GM21528 (cell line): ENCODE results near the gene XXYLT1.
"Not testable (repeated sequence)": the region's sequence is repeated elsewhere in the genome, so short reads cannot be mapped to it uniquely, and the experiment has no call there.

Source experiments
- ATAC-seq: cut with Tn5 transposase; IDR thresholded peaks from one replicate; pipeline ENCODE4 v1.9.1; 2021; ENCODE audit warnings: mild to moderate bottlenecking, moderate library complexity; ENCODE audit not compliant: unreplicated experiment, low FRiP score

Gene XXYLT1

DNA sequence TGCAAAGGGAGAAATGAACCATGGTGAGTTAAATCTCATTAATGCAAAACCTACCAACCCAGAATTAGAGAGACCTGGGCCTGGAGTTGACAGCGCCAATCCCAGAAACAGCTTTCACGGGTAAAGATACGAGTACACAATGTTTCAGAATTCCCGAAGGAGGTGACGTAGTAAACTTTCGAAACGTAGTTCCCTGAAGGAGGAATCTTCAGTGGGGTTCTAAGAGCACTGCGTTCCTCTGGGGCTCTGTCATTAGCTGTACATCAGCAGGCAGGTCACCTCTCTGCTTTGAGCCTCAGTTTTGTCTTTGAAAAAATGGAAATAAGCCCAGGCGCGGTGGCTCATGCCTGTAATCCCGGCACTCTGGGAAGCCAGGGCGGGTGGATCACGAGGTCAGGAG lies 152.3 kb downstream of the XXYLT1 start:
- ATAC-seq = no peak

DNA sequence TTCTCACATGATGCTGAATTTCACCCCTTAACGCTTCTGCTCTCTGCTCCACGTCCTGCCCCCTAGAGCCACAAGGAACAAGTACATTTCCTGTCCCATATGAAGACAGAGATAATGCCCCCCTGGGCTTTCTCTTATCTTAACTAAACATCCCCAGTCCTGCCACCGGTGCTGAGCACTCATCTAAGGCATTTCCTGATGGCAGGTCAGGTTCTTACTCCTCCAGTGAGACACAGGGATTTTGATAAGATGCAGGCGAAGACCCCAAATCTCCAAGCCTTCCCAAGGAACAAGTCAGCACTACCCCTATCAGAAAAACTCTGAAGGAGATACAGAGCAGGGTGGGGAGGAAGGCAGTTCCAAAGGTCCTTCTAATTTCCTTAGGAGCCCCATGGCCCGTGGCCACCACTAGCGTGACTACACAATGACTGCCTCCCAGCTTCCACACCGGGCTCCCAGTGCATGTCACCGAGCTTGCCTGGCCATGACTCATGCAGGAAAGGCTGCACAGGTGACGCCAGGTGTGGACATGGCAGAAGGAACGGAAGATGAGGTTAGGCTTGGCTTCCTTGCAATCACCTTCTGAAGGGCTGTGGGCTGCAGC lies 152.9 kb downstream of the XXYLT1 start:
- no peak for ATAC-seq

DNA sequence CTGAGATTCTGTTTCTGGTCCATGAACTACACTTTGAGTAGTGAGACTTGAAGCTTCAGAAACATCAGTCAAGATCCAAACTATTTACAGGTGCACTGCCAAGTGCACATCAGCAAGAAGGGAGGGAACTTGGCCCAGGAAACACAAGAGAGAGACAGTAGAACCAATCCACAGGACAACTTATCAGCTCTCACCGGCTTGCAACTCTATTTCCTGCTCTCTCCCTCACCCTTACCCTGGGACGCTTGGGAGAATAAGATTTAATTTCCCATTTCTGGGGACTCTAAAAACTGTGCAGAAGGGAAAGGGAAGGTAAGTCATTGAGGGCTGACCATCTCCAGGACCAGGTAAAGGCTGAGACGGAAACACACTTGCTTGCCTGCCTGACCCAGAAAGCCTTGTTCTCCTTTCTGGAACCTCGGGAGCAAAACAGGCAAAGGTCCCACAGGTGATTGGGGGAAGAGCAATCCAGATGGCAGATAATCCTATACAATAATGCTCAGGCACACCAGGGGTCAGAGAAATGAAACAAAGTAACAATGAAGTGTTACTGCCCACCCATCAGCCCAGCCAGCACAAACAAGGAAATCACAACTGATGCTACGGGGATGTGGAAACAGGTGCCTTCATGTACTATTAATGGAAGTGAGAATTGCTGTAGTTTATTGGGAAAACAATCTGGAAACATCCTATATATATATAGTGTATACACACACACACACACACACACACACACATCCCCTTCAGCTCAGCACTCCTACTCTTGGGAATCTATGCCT lies 154.4 kb downstream of the XXYLT1 start:
- ATAC-seq = no peak

DNA sequence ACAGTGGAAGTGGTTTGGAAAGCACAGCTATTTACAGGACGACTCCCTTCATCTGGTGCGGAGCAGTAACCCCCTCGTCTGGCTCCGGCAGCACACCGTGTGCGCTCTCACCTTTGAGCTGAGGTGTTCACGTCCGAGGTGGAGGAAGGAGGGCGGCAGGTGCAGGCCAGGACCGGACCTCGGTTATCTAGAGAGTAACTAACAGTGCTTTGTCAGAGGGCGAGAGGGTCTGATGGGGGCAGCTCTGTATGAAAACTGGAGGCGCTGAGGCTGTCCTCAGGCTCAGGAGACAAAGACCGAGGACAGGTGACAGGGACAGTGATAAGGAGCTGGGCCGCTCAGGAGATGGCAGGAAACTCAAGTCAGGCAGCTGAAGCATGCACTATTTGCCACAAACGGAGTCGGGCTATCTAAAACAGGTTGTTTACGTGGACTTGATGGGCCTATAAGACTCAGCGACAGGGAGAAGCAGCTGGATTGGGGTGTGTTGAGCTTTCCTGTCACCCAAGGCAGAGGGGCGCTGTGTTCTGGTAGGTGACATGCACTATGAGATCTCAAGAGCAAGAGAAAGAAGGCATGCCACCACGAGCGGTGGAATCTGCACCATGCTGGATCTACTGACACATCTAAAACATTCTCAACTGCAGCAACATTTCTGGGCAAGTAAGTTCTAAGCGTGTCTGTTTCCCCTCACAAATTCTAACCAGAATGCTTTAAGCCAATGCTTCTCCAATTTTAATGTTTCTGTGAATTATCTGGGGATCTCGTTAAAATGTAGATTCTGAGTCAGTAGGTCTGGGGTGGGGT lies 155.2 kb downstream of the XXYLT1 start:
- no peak for ATAC-seq

DNA sequence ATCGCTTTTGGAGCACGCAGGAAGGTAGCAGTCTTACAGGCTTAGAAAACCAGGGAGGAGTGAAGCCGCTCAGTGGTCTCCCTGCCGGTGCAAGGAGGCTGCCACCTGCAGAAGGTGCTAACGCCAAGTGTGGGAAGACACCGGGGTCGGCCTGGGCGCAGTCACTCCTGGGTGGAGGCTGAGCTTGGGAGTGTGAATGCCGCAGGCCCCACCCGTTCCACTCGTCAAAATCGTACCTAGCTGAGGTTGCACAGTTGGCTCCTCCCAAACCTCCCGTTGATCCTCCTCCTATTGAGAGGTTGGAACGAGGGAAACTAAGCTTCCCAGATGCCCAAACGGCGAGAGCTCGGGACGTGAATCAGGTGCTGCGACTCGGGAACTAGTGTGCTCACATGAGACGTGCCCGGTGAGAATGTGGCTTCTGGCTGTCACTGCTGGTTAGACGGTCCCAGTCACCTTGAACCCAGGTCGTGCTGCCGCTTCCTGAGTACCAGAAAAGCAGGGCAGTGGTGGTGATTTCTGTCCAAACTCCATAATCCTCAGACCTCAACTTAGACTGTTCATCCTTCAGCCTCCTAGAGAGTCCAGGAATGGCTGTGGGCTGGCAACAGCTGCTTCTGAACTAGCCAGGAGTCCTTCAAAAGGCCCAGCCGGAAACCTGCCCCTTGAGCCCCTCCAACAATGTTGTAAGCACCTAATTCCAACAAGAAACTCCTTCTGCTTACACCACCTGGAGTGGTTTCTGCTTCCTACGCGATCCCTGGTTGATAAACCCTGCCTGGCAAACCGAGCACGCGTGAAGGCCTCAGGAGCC lies 156.0 kb downstream of the XXYLT1 start:
- ATAC-seq = no peak

DNA sequence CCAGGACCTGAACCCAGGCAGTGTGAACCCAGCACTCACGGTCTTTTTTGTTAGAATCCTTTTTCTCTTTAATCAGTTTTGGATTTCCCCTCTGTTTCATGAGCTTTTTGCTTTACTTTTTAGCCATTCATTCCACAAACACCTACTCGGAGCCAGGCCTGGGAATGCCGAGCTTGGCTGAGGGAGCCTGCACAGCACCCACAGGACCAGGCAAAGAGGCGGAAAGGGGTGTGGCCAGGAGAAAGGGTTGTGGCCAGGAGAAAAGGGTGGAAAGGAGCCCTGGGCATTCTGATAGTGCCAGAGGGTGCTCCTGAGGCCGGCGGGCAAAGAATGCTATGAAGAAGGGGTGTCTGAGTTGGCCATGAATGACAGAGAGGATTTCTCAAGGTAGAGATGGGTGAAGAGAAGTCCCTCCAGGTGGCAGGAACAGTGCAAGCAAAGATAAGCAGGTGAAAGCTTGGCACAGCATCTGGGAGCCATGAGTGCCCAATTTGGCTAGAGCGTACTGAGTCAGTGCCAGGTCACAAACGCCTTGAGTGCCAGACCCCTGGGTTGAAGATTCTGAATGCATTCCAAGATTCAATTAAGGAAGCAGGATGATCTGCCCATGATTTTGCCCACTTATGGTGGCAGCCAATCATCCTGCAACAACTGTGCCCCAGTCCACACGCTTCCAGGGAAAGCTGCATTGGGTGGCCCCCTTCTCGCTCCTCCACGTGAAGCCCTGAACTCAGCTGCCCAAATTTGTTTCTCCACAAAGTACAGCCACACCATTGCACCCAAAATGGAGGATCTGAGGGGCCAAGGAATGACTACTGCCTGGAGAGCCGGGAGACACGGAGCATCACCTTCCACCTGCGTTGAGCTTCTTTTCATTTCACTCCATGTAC lies 157.2 kb downstream of the XXYLT1 start:
- no peak for ATAC-seq

DNA sequence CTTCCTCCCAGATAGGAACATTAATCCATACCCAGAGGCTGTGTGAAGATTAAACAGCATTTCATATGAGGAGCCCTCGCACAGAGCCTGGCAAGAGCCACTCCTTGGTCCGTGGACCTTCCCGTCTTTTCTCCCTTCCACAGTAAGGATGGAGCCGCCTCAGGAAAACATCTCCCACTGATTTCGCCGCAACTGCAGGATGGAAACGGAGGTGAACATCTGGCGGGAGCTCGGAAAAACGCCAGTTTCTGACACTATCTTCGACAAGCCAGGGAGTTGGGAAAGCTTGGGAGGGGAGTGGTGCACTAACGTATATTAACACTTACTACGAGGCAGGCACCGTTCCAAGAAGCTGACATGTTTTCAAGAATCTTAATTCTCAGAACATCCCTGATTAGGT lies 157.9 kb downstream of the XXYLT1 start:
- ATAC-seq = no peak

DNA sequence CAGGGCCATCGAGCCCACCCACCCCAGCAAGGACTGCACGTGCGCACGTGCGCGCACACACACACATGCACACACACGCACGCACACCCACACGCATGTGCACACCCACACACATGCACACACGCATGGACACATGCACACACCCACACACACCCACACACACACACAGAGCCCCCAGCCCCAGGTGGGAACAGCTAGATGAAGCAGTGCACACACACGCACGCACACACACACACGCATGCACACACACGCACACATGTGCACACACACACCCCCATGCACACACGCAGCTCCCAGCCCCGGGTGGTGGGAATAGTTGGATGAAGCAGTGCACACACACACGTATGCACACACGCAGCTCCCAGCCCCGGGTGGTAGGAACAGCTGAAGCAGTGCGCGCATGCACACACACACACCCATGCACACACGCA lies 158.6 kb downstream of the XXYLT1 start:
- no peak for ATAC-seq

DNA sequence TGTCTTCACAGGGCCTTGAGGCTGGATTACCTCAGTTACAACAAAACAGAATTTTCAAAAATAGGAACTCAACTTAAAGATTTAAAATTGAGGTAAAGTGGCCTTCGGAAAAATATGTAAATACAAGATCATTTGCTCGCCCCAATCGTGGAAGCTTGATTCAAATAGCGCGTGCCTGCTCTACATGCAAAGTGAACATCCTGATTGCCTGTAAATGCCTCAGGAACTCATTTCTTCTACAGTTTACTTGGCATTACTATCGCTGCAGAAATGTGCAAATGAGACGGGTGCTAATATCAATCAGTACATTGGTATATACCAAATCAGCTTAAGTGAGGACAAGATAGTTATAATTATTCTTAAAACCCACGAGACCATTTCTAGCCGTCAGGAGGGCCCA lies 159.2 kb downstream of the XXYLT1 start:
- ATAC-seq = no peak

DNA sequence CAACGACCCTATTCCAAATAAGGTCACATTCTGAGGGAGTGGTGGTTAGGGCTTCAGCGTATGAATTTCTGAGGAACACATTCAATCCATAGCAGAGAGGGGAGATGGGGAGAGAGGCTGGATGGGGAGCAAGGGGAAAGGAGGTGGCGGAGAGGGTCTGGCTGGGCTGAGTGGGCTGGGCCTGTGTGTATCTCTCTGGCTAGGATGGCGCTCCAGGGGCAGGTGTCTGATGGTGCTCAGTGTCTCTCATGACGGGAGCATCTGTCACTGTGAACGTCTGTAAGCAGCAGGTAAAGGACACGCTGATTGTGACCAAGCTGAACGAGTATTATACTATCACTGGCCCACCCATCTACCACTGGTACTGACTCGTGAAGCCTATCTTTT lies 159.6 kb downstream of the XXYLT1 start:
- ATAC-seq = no peak

DNA sequence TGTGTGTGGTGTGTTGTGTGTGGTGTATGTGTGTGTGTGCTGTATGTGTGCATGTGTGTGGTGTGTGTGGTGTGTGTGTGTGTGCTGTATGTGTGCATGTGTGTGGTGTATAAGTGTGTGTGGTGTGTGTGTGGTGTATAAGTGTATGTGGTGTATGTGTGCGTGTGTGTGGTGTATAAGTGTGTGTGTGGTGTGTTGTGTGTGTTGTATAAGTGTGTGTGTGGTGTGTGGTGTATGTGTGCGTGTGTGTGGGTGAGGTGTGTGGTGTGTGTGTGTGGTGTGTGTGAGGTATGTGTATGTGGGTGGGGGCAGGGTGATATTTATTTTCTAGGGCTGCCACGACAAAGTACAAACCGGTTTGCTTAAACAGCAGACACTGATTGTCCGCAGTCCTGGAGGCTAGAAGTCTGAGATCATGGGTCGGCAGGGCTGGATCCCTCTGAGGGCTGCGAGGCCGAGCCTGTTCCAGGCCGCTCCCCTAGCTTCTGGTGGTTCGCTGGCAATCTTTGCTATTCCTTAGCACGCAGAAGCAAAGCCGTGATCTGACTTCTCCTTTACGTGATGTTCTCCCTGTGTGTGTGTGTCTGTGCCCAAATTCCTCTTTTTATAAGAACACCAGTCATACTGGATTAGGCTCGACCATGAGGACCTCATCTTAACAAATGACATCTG lies 160.2 kb downstream of the XXYLT1 start:
- ATAC-seq = no peak

DNA sequence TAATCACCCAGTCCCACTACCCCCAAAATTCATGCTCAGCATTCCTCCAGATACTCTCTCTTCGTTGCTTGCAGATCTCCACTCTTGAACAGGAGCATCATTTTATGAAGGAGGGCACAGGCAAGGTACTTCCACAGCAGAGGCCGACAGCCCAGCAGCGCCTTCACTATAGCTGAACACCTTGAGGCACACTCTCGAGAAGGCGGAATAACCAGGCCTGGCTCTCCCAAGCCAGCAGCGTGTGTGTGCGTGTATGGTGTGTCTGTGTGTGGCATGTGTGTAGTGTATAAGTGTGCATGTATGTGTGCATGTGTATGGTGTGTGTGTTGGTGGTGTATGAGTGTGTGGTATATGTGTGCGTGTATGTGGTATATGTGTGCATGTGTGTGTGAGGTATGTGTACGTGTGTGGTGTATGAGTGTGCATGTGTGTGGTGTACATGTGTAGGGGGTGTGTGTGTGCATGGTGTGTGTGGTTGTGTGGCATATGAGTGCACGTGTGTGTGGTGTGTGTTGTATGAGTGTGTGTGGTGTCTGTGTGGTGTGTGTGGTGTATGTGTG lies 161.8 kb downstream of the XXYLT1 start:
- ATAC-seq = no peak

DNA sequence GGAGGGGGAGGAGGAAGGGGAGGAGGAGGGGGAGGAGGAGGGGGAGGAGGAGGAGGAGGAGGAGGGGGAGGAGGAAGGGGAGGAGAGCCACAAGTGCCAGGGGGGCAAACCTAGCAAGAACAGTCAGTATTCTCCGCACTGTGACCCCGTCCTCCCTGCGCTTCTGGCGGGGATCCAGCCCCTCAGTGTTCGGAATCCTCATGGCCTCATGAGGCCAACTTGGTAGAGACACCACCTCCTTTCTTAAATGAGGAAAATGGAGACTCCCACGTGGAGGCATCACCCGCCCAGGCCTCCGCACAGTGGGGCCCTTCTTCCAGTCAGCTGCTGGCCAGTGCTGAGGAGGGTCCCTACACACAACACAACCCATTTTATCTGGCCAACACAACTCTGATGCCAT lies 163.4 kb downstream of the XXYLT1 start:
- ATAC-seq = no peak

DNA sequence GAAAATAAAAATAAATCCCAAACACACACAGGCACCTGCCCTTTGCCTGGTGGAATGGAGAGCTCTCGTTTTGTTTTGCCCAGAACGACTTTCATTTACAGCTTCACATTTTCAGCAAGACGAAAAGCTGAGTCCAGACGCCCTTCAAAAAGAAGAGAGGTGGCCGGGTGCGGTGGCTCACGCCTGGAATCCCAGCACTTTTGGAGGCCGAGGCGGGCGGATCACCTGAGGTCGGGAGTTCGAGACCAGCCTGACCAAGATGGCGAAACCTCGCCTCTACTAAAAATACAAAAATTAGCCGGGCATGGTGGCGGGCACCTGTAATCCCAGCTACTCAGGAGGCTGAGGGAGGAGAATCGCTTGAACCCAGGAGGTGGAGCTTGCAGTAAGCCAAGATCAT lies 163.9 kb downstream of the XXYLT1 start:
- ATAC-seq = not testable (repeated sequence)

DNA sequence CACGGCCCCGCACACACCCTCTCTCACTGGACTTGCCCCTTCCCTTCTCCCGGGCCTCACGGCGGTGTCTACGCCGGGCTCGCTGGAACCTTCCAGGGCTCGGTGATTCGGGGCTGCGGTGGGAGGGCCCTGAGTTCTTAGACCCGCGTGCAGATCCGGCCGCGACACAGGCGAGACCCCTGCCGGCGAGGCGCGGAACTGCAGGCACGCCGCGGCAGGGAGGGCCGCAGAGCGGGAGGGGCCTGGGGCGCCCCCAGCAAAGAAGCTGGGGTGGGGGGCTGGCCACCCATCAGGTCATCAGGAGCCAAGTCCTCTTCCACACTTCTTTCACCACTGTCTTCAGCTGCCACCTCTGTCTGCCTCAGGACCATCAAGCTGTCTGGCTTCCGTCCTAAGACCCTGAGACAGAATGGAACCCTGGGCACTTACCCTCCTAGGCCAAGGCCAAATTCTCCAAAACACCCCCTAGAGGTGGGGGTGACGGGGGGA lies 164.5 kb downstream of the XXYLT1 start:
- ATAC-seq = no peak

DNA sequence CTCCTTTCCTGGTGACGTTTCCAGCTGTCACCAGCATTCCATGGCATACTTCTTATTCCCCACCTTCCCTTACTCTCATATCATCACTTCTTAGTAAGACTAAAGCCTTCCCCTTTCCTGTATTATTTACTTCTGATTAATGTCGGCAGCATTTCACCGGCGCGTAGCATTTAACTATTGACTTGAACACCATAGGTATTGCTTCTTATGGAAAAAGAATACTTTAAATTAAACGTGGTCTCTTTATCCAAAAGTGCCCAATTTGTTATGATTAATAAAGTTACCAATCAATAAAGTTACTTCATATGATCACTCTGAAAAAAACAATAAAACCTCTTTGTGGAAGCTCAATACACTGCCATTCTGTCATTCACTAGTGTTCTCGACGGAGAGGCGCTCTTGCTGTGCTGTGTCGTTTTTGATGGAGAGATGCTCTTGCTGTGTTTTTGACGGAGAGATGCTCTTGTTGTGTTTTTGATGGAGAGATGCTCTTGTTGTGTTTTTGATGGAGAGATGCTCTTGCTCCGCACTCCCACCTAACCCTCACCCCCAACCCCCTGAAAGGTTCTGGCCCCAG lies 165.0 kb downstream of the XXYLT1 start:
- no peak for ATAC-seq

DNA sequence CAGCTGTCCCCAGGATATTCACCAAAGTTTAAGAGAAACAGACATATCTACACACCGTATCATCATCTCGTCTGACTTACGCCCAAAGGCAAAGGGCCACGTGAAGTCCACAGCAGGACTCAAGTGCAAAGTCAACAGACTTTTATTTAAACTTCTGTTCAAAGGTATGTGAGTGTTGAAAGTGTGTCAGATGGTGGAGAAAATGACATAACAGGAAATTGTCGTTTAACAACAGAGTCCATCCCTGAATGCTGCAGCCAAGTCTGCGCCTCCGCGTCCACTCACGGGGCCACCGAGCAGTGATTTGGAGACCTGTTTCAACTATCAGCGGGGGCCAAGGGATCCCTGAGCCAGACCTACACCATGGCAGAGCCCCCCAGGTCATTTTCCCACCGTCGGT lies 165.6 kb downstream of the XXYLT1 start:
- ATAC-seq = no peak

DNA sequence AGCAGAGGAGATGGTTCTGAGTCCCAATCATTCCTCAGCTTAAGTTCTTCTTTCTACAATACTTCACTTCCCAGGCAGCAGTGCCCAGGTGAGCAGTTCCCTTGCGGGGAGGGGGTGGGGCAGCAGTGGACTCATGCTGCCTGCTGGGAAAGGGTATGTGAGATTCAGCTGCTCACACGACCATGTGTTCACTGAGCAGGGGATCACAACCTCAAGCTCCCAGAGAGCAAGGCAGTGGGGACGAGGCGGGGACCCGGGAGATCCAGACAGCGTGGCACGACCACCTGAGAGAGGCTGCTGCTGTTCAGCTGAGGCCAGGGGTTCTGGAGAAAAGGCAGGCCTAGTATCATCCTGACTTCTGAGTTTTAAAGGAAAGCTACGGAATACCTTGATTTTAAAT lies 166.6 kb downstream of the XXYLT1 start:
- ATAC-seq = no peak
